GM12878 (cell line): Measurements from ENCODE around the gene SLITRK3. TPM values are rescaled to one million over a fixed set of nuclear protein-coding genes. Genes with fewer than 3 reads are reported as not detected.

Experiments used
- ATAC-seq: fragments of 200-7000 bp; cut with Tn5 transposase; 3 replicates; pipeline ENCODE4 v1.9.1; 2020; ENCODE audit warnings: mild to moderate bottlenecking, moderate library complexity
- BruUV-seq: library from RNA; stranded (reverse); fragments of 400-500 nt; replicated peaks from 2 replicates; lab custom pipeline; 2021; lab: Mats Ljungman, UMichigan
- CTCF ChIA-PET: fragments of 300-600 bp; sonication (Branson Sonifier 250); formaldehyde crosslinking; extraction: SDS; loops from one replicate; lab custom pipeline; 2021; ENCODE audit warnings: inconsistent platforms; lab: Yijun Ruan, JAX
- POLR2A ChIA-PET: fragments of 350-600 bp; formaldehyde crosslinking; extraction: SDS; loops from one replicate; lab custom pipeline; 2021; ENCODE audit warnings: inconsistent platforms; lab: Charles Lee
- RAD21 ChIA-PET: fragments of 300-600 bp; sonication (Branson Sonifier 250); formaldehyde crosslinking; loops from one replicate; lab custom pipeline; 2023; ENCODE audit warnings: antibody characterized with exemption; ENCODE audit not compliant: unreplicated experiment; lab: Charles Lee
- SMC1A ChIA-PET: fragments of 300-600 bp; sonication (Branson Sonifier 250); formaldehyde crosslinking; loops from one replicate; lab custom pipeline; 2023; ENCODE audit not compliant: unreplicated experiment, uncharacterized antibody; lab: Charles Lee
- DNase-seq: peaks from one replicate; pipeline ENCODE4 v3.0.0-alpha.2; 2011; ENCODE audit warnings: low read depth, low spot score
- FAIRE-seq: peaks from 3 replicates; lab custom pipeline; 2011; peaks lifted over from hg19 to GRCh38; lab: Jason Lieb, UNC
- H2AFZ ChIP-seq: 2 replicates; pipeline ENCODE4 v1.6.0; 2011; ENCODE audit warnings: low read depth, low read length, control low read depth; ENCODE audit not compliant: control insufficient read depth
- H3K27ac ChIP-seq: 2 replicates; pipeline ENCODE4 v1.5.1; 2011; ENCODE audit warnings: control low read depth; ENCODE audit not compliant: control insufficient read depth, insufficient read depth
- H3K27me3 ChIP-seq, 2 experiments: replicated peaks in 1 of 2; 2 replicates each; pipeline versions ENCODE4 v1.6.0 to v1.6.1; 2011; ENCODE audit warnings: low read length in 1 of 2; ENCODE audit not compliant: control insufficient read depth in 2 of 2, insufficient read depth in 2 of 2
- H3K36me3 ChIP-seq, 2 experiments: 2 replicates each; pipeline ENCODE4 v1.5.1; 2011; ENCODE audit warnings: low read length in 1 of 2; ENCODE audit not compliant: control insufficient read depth in 2 of 2, insufficient read depth in 2 of 2
- H3K4me1 ChIP-seq: 2 replicates; pipeline ENCODE4 v1.6.1; 2011; ENCODE audit warnings: mild to moderate bottlenecking, low read length, moderate library complexity, mixed read lengths; ENCODE audit not compliant: control insufficient read depth, insufficient read depth
- H3K4me2 ChIP-seq: 2 replicates; pipeline ENCODE4 v1.6.0; 2011; ENCODE audit warnings: control low read depth; ENCODE audit not compliant: control insufficient read depth, insufficient read depth
- H3K4me3 ChIP-seq: fragments of 200-600 bp; sonication (generic); 2 replicates; pipeline ENCODE4 v1.5.1; 2016
- H3K79me2 ChIP-seq: 2 replicates; pipeline ENCODE4 v1.6.0; 2011; ENCODE audit warnings: low read length; ENCODE audit not compliant: control insufficient read depth, insufficient read depth
- H3K9ac ChIP-seq: 2 replicates; pipeline ENCODE4 v1.8.0; 2011; ENCODE audit warnings: low read length, control low read depth, mixed read lengths; ENCODE audit not compliant: control insufficient read depth, insufficient read depth
- H3K9me3 ChIP-seq: replicated peaks from 3 replicates; pipeline ENCODE4 v1.5.1; 2011; ENCODE audit warnings: mild to moderate bottlenecking, low read length; ENCODE audit not compliant: control insufficient read depth, insufficient read depth
- H4K20me1 ChIP-seq: 2 replicates; pipeline ENCODE4 v1.6.0; 2011; ENCODE audit not compliant: control insufficient read depth, insufficient read depth
- ATF7 ChIP-seq: fragments of 450-650 bp; IDR thresholded peaks from 2 replicates; pipeline ENCODE4 v1.6.1; 2016; ENCODE audit warnings: low read depth, mild to moderate bottlenecking
- CBX3 ChIP-seq: fragments of 200-600 bp; sonication (generic); IDR thresholded peaks from 2 replicates; pipeline ENCODE4 v1.6.1; 2016; ENCODE audit warnings: low read depth, borderline replicate concordance
- CEBPB ChIP-seq, 2 experiments: fragments of 150-350 bp in 1 of 2; IDR thresholded peaks; 2 replicates each; pipeline ENCODE4 v1.6.1; 2012 to 2014; ENCODE audit warnings: low read depth in 2 of 2, low read length in 2 of 2, borderline replicate concordance in 1 of 2, inconsistent platforms in 1 of 2
- CHD4 ChIP-seq: fragments of 200-600 bp; sonication (generic); IDR thresholded peaks from 2 replicates; pipeline ENCODE4 v1.6.1; 2016; ENCODE audit warnings: mild to moderate bottlenecking
- CREB1 ChIP-seq: IDR thresholded peaks from 2 replicates; pipeline ENCODE4 v1.6.1; 2012; ENCODE audit warnings: low read depth, mild to moderate bottlenecking, inconsistent platforms
- DPF2 ChIP-seq: fragments of 450-650 bp; IDR thresholded peaks from 2 replicates; pipeline ENCODE4 v1.6.1; 2017; ENCODE audit warnings: mild to moderate bottlenecking
- GATAD2B ChIP-seq: fragments of 450-650 bp; conservative IDR thresholded peaks from 2 replicates; pipeline ENCODE4 v1.6.1; 2017; ENCODE audit warnings: low read depth, mild to moderate bottlenecking, moderate library complexity
- MEF2B ChIP-seq: fragments of 450-650 bp; IDR thresholded peaks from 2 replicates; pipeline ENCODE4 v1.6.1; 2018; ENCODE audit warnings: mild to moderate bottlenecking, moderate library complexity; ENCODE audit not compliant: partially characterized antibody, poor library complexity, severe bottlenecking
- NBN ChIP-seq: fragments of 450-650 bp; IDR thresholded peaks from 2 replicates; pipeline ENCODE4 v1.6.1; 2016
- POLR2AphosphoS2 ChIP-seq: IDR thresholded peaks from 2 replicates; pipeline ENCODE4 v1.6.1; 2011; ENCODE audit warnings: low read depth, mild to moderate bottlenecking, low read length, improper control_type of control experiment, moderate library complexity
- TAF1 ChIP-seq: IDR thresholded peaks from 2 replicates; pipeline ENCODE4 v1.6.1; 2011; ENCODE audit warnings: mild to moderate bottlenecking, low read depth, low read length, borderline replicate concordance
- ZNF24 ChIP-seq: fragments of 450-650 bp; IDR thresholded peaks from 2 replicates; pipeline ENCODE4 v1.6.1; 2017; ENCODE audit warnings: antibody characterized with exemption, mild to moderate bottlenecking
- WGBS: methylation state at CpG from one replicate; pipeline ENCODE4 v1.1.6; 2016; ENCODE audit warnings: low lambda C conversion rate; ENCODE audit not compliant: insufficient replicate concordance, insufficient coverage; ENCODE audit errors: missing lambda C conversion rate; 5-methylcytosine and 5-hydroxymethylcytosine counted together
- in situ Hi-C: fragments of 300-500 bp; cut with MboI; formaldehyde crosslinking; loops from 9 replicates; pipeline ENCODE4 v1.14.3; 2018; ENCODE audit warnings: mixed read lengths
- intact Hi-C: fragments of 100-400 bp; cut with micrococcal nuclease; formaldehyde crosslinking; loops from one replicate; pipeline ENCODE4 v1.14.2; 2022; ENCODE audit not compliant: unreplicated experiment
- polyA plus RNA-seq, 11 experiments: library from polyadenylated mRNA; depleted of rRNA in 4 of 11; unstranded in 6 of 11; stranded (reverse) in 5 of 11; fragments of >200 nt; fragmentation: Nextera tagmentation in 4 of 11; fragmentation: Illumina TruSeq in 1 of 11; extraction: Ambion mirVana in 4 of 11; extraction: Trizol in 1 of 11; gene quantifications; 1 replicate in 1 of 11; 2 replicates in 10 of 11; pipeline versions ENCODE4 v1.2.1 to v1.2.3, GENCODE V29; 2011 to 2016; ENCODE audit warnings: inconsistent platforms in 2 of 11, missing spikeins in 2 of 11, low read depth in 1 of 11
- total RNA-seq, 4 experiments: library from RNA; depleted of rRNA in 3 of 4; stranded (reverse); fragments of >200 nt in 3 of 4; fragmentation: Illumina TruSeq in 1 of 4; extraction: Trizol in 1 of 4; gene quantifications; 2 replicates each; pipeline versions ENCODE4 v1.2.1 to v1.2.3, GENCODE V29; 2013 to 2021
- TF ChIP-seq, protein P1 (sequence below): fragments of 450-650 bp; IDR thresholded peaks from 2 replicates; pipeline ENCODE4 v1.6.1; 2018; ENCODE audit warnings: mild to moderate bottlenecking, low read depth, moderate library complexity; ENCODE audit not compliant: partially characterized antibody
- TF ChIP-seq, protein P2 (sequence below), 3 experiments: IDR thresholded peaks in 2 of 3; conservative IDR thresholded peaks in 1 of 3; 2 replicates each; pipeline ENCODE4 v1.5.1; 2011; ENCODE audit warnings: low read depth in 3 of 3, low read length in 3 of 3, mild to moderate bottlenecking in 3 of 3, control low read depth in 2 of 3, moderate library complexity in 2 of 3, inconsistent platforms in 1 of 3, mixed read lengths in 1 of 3; ENCODE audit not compliant: control insufficient read depth in 2 of 3, insufficient read depth in 1 of 3; ENCODE audit errors: extremely low read depth in 1 of 3

The SLITRK3 gene
- total and polyA plus RNA-seq, 10 of the 15 experiments (the other 5 are each of a cell fraction or from before 2014, with no cell fraction given) = 0.03 TPM; not detected in 9

DNA sequence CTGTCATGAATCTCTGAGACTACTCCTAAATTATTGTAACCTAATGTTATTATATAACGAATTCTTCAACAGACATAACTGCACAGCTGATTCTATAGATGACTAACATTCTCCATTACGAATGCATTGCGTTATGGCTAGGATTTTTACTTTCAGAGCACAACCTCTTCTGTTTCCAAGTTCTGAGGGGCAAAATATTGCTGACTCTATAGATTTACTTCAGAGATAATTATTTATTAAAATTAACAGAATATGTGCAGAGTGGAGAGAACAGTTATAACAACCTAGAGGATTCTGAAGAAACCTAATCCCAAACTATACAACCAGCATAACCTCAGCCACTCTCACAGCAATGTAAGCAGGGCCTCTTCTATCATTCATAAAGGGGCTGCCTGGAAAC is 25.9 kb downstream of the SLITRK3 start:
- DNase-seq = no peak
- ATAC-seq = no peak
- Histone ChIP-seq H3K79me2 (no peaks in the 10 kb centered on the region), H2AFZ (no peak overlapping the region), H3K36me3 (no peaks in the 10 kb centered on the region), H3K27ac (no peak overlapping the region), H3K4me2 (no peak overlapping the region), H4K20me1 (no peaks in the 10 kb centered on the region), H3K9me3 (no peaks in the 10 kb centered on the region), H3K4me1 (no peaks in the 10 kb centered on the region), H3K4me3 (no peak overlapping the region), H3K9ac (no peak overlapping the region), H3K27me3 (no peaks in the 10 kb centered on the region)
- ChIA-PET SMC1A (no interaction called here), POLR2A (no interaction called here), RAD21 (no interaction called here), CTCF (no interaction called here)
- in situ Hi-C loops = no loop called here
- FAIRE-seq = no peak
- intact Hi-C loops = no loop called here
- 30% methylated on average over 3 of the region's 3 CpGs for WGBS
- no TSS peak for BruUV-seq
- TF ChIP-seq NBN (no peak), MEF2B (no peak)
- TF ChIP-seq, protein P1, sequence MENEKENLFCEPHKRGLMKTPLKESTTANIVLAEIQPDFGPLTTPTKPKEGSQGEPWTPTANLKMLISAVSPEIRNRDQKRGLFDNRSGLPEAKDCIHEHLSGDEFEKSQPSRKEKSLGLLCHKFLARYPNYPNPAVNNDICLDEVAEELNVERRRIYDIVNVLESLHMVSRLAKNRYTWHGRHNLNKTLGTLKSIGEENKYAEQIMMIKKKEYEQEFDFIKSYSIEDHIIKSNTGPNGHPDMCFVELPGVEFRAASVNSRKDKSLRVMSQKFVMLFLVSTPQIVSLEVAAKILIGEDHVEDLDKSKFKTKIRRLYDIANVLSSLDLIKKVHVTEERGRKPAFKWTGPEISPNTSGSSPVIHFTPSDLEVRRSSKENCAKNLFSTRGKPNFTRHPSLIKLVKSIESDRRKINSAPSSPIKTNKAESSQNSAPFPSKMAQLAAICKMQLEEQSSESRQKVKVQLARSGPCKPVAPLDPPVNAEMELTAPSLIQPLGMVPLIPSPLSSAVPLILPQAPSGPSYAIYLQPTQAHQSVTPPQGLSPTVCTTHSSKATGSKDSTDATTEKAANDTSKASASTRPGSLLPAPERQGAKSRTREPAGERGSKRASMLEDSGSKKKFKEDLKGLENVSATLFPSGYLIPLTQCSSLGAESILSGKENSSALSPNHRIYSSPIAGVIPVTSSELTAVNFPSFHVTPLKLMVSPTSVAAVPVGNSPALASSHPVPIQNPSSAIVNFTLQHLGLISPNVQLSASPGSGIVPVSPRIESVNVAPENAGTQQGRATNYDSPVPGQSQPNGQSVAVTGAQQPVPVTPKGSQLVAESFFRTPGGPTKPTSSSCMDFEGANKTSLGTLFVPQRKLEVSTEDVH = no peak

GRCh38 chr3:165169368-165169767 is 26.8 kb downstream of the SLITRK3 start:
- H3K9me3 ChIP-seq = no peaks in the 10 kb centered on the region
- no peaks in the 10 kb centered on the region for H3K36me3 ChIP-seq
- H4K20me1 ChIP-seq = no peaks in the 10 kb centered on the region
- no peak overlapping the region for H2AFZ ChIP-seq
- in situ Hi-C loops = no loop called here
- FAIRE-seq = no peak
- SMC1A ChIA-PET = no interaction called here
- no peaks in the 10 kb centered on the region for H3K4me1 ChIP-seq
- H3K27me3 ChIP-seq = no peaks in the 10 kb centered on the region
- H3K9ac ChIP-seq = no peak overlapping the region
- intact Hi-C loops = no loop called here
- no peak overlapping the region for H3K27ac ChIP-seq
- H3K4me2 ChIP-seq = no peak overlapping the region
- POLR2A ChIA-PET = no interaction called here
- no TSS peak for BruUV-seq
- 10% methylated on average over 6 of the region's 6 CpGs for WGBS
- no peak for ATAC-seq
- DNase-seq = no peak
- H3K79me2 ChIP-seq = no peaks in the 10 kb centered on the region
- CTCF ChIA-PET = no interaction called here
- RAD21 ChIA-PET = no interaction called here
- no peak overlapping the region for H3K4me3 ChIP-seq
- no peak for TF ChIP-seq CREB1
- TF ChIP-seq TAF1 = no peak
- no peak for TF ChIP-seq CEBPB (IDR thresholded peaks at IDR 0.05; ENCODE audit: borderline replicate concordance in 1 of 2, low read depth in 2 of 2, low read length in 2 of 2)
- TF ChIP-seq, protein P2, sequence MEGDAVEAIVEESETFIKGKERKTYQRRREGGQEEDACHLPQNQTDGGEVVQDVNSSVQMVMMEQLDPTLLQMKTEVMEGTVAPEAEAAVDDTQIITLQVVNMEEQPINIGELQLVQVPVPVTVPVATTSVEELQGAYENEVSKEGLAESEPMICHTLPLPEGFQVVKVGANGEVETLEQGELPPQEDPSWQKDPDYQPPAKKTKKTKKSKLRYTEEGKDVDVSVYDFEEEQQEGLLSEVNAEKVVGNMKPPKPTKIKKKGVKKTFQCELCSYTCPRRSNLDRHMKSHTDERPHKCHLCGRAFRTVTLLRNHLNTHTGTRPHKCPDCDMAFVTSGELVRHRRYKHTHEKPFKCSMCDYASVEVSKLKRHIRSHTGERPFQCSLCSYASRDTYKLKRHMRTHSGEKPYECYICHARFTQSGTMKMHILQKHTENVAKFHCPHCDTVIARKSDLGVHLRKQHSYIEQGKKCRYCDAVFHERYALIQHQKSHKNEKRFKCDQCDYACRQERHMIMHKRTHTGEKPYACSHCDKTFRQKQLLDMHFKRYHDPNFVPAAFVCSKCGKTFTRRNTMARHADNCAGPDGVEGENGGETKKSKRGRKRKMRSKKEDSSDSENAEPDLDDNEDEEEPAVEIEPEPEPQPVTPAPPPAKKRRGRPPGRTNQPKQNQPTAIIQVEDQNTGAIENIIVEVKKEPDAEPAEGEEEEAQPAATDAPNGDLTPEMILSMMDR (IDR thresholded peaks at IDR 0.05 in 2 of 3, conservative IDR thresholded peaks at IDR 0.05 in 1 of 3; ENCODE audit: control insufficient read depth in 2 of 3, extremely low read depth in 1 of 3, insufficient read depth in 1 of 3, low read depth in 3 of 3, low read length in 3 of 3) = no peak
- no peak for TF ChIP-seq ATF7
- TF ChIP-seq ZNF24 = no peak
- TF ChIP-seq CBX3 = no peak
- no peak for TF ChIP-seq DPF2
- TF ChIP-seq GATAD2B = no peak
- TF ChIP-seq CHD4 = no peak
- no peak for TF ChIP-seq POLR2AphosphoS2
